GM10847 (cell line): Measurements from ENCODE around the gene TBX1.

Experiments used
- POLR2A ChIP-seq: IDR thresholded peaks from 2 replicates; pipeline ENCODE4 v1.6.1; 2011; ENCODE audit not compliant: insufficient read length; ENCODE audit errors: extremely low read depth

TBX1 gene

DNA sequence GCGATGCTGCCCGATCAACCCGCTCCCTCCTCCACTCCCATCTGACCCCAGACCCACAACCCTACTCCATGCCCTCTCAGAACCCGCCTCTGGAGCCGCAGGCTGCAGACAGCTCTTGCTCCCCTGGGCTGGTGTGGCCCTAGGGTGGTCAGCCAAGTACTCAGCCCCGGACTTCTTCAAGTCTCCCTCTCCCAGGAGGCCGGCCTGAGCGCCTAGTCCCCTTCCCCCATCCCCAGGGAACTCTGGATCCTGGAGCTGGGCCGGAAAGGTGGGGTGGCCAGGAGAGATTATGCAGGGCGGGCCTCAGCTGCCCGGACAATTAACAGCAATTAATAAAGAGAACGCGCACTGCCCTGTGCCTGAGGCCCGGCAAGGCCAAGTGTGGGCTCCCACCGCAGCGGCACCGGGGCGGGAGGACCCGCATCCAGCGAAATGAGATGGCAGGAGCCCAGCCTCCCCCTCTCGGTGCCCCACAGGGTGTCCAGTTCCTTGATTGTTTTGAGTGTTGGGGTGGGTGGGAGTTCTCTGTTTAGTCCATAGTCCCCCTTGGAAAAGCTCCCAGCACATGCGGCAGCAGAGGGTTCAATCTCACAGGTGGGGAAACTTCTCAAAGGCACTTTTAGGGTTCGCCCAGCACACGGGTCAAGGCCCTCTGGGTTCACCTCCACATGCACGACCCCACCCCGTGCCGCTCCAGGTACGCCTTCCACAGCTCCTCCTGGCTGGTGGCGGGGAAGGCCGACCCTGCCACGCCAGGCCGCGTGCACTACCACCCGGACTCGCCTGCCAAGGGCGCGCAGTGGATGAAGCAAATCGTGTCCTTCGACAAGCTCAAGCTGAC, 3.1 kb downstream of the TBX1 start:
- TF ChIP-seq POLR2A: no peak

DNA sequence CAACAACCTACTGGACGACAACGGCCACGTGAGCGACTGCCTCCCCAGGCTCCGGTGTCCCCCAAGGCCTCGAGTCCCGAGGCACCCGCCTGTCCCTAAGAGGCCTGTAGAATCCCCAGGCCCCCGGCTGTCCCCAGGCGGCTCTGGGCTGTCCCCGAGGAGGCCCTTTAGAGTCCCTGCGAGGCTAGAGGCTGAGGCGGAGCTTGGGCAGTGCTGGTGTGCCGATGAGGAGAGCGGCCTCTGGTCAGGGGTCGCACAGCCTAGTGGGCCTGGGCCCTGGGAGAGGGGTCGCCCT, 3.7 kb downstream of the TBX1 start:
- TF ChIP-seq POLR2A: no peak

DNA sequence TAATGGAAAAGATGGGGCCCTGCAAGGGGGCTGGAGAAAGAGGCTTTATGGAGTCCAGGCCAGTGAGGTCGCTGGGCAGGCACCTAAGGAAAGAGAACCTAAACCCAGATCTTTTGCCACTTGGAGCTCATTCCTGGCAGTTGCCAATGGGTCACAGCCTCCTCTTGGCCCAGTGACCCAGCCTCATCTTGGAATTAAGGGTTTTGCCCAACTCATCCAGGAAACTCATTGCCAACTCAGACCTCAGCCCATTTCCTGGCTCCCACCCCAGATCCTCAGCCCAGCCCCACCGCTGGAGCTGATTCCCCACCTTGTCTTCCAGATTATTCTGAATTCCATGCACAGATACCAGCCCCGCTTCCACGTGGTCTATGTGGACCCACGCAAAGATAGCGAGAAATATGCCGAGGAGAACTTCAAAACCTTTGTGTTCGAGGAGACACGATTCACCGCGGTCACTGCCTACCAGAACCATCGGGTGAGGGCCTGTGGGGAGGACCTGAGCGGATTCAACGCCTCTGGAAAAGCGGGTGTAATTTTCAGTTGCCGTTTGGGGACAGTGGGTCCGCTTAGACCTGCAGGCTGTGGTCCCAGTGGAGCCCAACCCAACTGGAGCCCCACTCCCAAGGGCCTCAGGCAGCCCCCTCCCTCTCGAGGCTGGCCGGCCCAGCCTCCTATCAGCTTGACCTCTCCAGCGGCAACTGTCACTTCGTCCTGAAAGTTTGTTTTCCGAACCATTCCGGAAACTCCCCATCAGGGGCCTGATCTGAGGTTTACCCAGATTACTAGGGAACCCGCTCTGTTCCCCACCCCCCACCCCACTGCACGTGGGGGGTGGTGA, 4.3 kb downstream of the TBX1 start:
- no peak for TF ChIP-seq POLR2A

DNA sequence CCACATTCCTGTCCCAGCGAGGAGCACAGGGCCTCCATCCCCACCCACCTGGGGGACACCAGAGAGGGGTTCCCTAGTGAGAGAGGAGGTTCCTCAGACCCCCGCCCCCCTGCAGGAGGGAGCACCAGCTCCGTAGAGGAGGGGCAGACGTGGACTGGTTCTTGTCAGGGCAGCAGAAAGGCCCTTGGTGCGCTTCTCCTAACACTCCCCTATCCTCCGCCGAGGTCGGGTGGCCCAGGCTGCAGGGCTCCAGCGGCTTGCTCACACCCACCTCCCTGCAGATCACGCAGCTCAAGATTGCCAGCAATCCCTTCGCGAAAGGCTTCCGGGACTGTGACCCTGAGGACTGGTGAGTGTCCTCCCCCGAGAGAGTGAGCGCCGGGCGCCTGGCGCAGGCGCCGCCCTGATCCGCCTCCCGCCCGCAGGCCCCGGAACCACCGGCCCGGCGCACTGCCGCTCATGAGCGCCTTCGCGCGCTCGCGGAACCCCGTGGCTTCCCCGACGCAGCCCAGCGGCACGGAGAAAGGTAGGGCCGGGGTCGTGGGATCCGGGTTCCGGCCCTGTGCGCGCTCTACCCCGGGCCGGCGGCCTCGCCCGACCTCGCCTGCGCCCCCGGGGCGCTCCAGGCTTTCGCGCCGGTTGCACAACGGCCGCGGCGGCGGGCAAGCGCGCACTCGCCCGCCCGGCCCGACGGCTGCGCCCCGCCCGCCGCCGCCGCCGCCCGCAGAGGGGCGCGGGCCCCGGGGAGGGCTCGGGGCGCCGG, 5.1 kb downstream of the TBX1 start:
- TF ChIP-seq POLR2A: no peak

DNA sequence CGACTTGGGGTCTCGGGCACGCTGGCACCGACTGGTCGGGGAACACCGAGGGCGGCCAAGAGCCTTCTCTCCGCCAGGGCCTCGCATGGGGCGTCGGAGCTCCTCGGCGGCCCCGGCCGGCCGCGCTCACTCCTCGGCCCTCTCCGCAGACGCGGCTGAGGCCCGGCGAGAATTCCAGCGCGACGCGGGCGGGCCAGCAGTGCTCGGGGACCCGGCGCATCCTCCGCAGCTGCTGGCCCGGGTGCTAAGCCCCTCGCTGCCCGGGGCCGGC, 5.6 kb downstream of the TBX1 start:
- TF ChIP-seq POLR2A: no peak

DNA sequence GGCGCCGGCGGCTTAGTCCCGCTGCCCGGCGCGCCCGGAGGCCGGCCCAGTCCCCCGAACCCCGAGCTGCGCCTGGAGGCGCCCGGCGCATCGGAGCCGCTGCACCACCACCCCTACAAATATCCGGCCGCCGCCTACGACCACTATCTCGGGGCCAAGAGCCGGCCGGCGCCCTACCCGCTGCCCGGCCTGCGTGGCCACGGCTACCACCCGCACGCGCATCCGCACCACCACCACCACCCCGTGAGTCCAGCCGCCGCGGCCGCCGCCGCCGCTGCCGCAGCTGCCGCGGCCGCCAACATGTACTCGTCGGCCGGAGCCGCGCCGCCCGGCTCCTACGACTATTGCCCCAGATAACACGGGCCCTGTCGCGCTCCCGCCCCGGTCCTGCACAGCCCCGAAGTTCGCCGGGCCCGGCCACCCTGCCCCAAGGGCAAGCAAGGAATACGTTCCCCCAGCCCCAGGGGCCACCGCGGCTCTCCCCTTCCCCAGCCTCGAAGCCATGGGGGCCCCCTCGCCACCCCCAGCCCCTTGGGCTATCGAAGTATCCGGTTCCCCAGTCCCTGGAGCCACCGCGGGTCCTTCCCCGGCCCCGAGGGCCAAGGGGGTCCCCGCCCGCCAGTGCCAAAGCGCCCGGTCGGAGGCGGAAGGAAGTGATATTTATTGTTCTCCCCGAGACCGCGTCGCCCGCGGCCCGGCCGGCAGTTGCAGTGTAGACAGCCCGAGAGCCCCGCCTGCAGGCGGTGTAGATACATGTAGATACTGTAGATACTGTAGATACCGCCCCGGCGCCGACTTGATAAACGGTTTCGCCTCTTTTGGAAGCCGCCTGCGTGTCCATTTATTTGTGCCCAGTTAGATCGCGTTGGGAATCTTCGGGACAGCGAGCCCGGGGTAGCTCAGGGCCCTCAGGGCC, 6.2 kb downstream of the TBX1 start:
- TF ChIP-seq POLR2A: no peak

DNA sequence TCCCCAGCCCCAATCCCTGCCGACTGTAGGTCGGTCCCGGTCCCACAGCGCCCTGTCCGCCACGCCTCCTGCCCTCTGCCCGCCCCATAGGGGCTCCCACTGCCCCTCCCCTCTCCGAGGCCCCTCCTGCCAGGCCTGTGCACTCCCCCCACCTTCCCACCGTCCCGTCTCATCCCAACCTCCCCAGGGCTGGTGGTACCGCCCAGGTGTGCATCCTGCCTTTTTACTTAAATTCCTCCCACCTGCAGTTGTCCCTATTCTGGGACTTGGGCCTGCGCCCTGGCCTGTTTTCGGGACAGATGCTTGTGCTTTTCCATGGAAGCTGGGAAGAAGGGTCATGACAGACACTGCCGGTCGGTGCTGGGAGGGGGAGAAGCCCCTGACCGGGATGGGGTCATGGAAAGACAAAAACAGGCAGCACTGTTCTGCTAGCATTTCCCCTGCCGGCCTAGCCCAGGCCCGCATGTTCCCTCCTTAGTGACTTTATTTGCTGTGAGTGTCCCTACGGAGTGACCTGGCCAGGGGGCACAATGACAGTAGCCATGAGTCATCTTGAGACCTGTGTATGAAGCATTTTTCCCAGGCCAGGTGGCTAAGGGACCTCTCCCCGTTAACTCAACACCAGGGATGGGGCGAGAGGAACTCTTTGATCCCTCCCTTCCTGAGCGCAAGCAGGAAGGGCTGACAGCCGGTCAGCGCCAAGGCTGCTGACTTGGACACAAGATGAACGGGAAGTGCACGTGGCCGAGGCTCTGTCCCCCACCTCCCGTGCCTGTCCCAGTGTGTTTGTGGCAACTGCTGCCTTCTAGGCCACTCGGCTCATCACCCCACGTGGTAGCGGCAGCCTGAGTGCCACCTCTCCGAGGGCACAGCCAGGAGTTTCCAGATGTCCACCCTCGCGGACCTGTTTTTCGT, 7.1 kb downstream of the TBX1 start:
- TF ChIP-seq POLR2A: no peak

DNA sequence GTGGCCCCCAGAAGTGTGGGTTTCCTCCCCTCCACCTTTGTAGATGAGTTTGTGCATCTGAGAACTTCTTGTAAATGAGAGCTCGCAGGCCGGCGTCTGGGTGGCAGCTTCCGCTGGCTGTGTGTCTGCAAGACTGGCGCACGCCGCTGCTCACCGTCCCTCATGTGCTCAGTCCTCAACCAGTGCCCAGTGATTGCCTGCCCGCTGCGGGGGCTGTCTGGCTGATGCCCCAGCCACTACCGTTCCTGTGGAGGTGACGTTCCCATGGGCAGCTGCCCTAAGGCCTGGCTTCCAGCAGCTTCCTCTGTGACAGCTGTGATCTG, 8.8 kb downstream of the TBX1 start:
- no peak for TF ChIP-seq POLR2A

DNA sequence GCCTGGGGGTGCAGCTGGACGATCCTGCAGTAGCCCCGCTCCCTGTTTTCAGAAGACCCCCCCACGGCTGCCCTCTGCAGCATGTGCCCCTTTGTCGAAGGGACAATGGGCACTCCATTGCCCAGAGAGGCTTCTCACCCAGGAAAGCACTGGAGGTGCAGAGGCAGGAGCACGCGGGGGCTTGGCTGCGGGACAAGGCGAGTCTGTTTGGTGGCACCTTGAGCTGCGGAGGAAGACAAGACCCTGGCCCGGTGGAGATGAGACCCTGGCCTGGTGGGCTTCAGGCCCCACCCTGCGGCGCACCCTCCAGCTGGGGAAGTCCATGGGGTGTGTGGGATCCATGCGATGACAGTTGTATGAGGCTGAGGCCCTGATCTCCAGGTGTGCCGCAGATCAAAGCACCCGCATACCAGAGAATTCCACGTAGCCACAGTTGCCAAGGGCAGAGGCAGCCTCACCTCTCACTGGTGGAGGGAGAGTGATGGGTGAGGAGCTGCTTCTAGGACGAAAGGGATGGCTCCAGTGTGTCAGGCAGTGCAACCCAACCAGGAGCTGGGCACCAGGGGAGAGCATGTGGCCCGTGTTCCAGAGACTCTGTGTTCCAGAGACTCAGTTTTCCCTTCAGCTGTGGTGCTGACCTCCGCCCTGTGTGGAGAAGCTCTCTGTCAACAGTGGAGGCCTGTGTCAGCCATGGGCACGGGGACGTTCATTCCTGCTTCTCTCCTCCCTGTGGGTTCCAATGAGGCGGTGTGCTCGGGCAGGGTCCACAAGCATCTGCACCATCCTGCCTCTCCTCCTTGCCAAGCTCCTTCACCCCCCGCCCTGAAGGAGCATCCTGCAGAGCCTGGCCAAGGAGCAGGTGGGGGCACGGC, 10.0 kb downstream of the TBX1 start:
- TF ChIP-seq POLR2A: no peak

DNA sequence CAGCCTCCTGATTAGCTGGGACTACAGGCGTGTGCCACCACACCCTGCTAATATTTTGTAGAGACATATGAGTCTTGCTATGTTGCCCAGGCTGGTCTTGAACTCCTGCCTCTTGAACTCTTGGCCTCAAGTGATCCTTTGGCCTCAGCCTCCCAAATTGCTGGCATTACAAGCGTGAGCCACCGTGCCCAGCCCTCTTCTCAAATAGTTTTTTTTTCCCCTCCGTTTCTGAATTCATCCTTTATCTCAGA, 11.8 kb downstream of the TBX1 start:
- TF ChIP-seq POLR2A: no peak

DNA sequence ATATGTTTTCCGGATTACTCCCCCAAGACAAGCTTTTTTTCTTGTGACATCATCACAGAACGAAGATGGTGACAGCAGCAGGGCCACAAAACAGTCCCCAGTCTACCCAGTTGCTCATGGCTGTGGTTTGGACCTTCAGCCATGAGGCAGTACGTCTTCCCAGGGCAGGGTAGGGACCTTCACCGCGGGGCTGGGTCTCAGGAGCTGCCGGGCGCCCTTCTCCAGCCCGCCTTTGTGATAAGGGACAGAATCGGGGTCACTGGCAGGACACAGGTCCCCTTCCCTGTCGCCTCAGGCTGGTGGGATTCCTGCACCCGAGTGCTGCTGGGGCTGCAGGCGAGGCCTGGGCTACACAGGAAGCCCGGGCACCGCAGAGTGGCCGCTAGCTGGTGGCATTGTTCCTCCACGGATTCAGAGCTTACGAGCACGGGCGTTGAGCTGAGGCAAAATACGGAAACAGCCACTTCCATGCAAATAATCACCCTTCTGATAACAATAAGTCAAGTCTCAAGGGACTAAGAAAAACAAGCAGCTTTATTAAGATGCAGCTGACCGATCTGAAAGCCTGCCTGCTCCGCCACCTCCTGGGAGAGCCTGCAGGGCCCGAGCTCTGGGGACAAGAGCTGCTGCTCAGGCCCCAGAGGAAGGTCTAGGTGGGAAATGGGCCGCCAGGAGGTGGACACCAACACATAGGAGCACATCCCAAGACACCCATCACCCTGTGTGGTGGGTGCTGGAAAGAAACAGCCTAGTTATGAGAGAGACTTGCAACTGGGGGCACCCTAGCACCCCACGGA, 12.3 kb downstream of the TBX1 start:
- TF ChIP-seq POLR2A: no peak

DNA sequence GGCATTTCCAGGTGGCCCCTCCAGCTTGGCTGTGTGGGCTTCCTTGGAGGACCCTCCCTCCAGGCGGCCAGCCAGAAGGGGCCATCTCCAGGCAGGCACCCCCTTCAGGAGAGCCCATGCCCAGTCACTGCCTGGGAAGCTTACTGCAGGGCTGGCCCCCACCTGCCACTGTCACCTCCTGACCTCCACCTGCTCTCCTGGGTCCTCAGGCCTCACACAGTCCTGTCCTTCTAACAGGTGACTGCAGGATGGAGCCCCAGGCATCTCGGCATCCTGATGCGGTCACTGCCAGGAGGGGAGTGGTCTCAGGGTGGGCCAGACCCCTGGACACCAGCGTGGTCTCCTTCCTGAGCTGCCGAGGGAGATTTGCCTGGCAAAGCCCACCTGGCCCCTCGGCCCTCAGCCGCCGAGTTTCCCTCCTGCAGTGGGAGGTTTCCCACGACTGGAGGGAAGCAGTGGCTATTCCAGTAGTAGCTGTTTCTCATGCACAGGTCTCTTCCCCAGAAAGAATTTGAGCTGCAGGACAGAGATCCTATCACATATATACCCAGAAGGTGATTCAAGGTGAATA, 13.0 kb downstream of the TBX1 start:
- TF ChIP-seq POLR2A: no peak
